CD14-positive monocyte (primary cell): ENCODE data around the gene PRSS48. TPM values are rescaled to one million over a fixed set of nuclear protein-coding genes. Genes with fewer than 3 reads are reported as not detected.

Source experiments
- DNase-seq, 3 donors: peaks; one replicate each; pipeline ENCODE4 v3.0.0-alpha.2; 2011 to 2022
- H2AFZ ChIP-seq: 2 replicates; pipeline ENCODE4 v1.6.0; 2012; ENCODE audit warnings: mild to moderate bottlenecking, low read depth, low read length, inconsistent platforms; ENCODE audit not compliant: insufficient read depth, poor library complexity, severe bottlenecking
- H3K27ac ChIP-seq, 2 donors: 1 replicate in 1 of 2; 2 replicates in 1 of 2; pipeline ENCODE4 v1.5.1; 2012 to 2013; ENCODE audit warnings: low read length in 2 of 2, control low read depth in 1 of 2, inconsistent platforms in 1 of 2, low read depth in 1 of 2, mild to moderate bottlenecking in 1 of 2
- H3K27me3 ChIP-seq, 2 donors: one replicate each; pipeline versions ENCODE4 v1.6.0 to v1.6.1; 2011 to 2013; ENCODE audit warnings: low read length in 2 of 2; ENCODE audit not compliant: control insufficient read depth in 2 of 2, insufficient read depth in 2 of 2
- H3K36me3 ChIP-seq, 2 donors: replicated peaks in 1 of 2; 1 replicate in 1 of 2; 2 replicates in 1 of 2; pipeline versions ENCODE4 v1.5.1 to v1.6.1; 2012 to 2013; ENCODE audit warnings: low read length in 2 of 2, control low read depth in 1 of 2, inconsistent platforms in 1 of 2, mild to moderate bottlenecking in 1 of 2; ENCODE audit not compliant: insufficient read depth in 2 of 2, control insufficient read depth in 1 of 2
- H3K4me1 ChIP-seq, 2 donors: 1 replicate in 1 of 2; 2 replicates in 1 of 2; pipeline versions ENCODE4 v1.5.1 to v1.6.1; 2012 to 2013; ENCODE audit warnings: low read length in 2 of 2, control low read depth in 1 of 2, inconsistent platforms in 1 of 2, mild to moderate bottlenecking in 1 of 2, moderate library complexity in 1 of 2; ENCODE audit not compliant: insufficient read depth in 2 of 2, control insufficient read depth in 1 of 2
- H3K4me2 ChIP-seq: replicated peaks from 2 replicates; pipeline ENCODE3; 2012; ENCODE audit warnings: low read length, moderate library complexity, mild to moderate bottlenecking; ENCODE audit not compliant: poor library complexity, severe bottlenecking; ENCODE audit errors: extremely low read depth
- H3K4me3 ChIP-seq, 3 experiments: fragments of 200-600 bp in 1 of 3; sonication (generic) in 1 of 3; replicated peaks in 1 of 3; 1 replicate in 2 of 3; 2 replicates in 1 of 3; pipeline ENCODE4 v1.5.1; 2011 to 2013; ENCODE audit warnings: low read length in 3 of 3, mild to moderate bottlenecking in 3 of 3, control low read depth in 2 of 3, low read depth in 2 of 3, inconsistent platforms in 1 of 3, moderate library complexity in 1 of 3
- H3K79me2 ChIP-seq: 2 replicates; pipeline ENCODE4 v1.6.0; 2012; ENCODE audit warnings: mild to moderate bottlenecking, control low read depth, inconsistent platforms, low read length, moderate library complexity; ENCODE audit not compliant: insufficient read depth
- H3K9ac ChIP-seq: 2 replicates; pipeline ENCODE4 v1.6.0; 2017; ENCODE audit warnings: low read length, mild to moderate bottlenecking; ENCODE audit not compliant: insufficient read depth, poor library complexity, severe bottlenecking
- H3K9me3 ChIP-seq, 2 donors: replicated peaks in 1 of 2; 1 replicate in 1 of 2; 2 replicates in 1 of 2; pipeline versions ENCODE4 v1.5.1 to v1.6.1; 2012 to 2013; ENCODE audit warnings: low read length in 2 of 2, control low read depth in 1 of 2; ENCODE audit not compliant: control insufficient read depth in 1 of 2, insufficient read depth in 1 of 2
- H4K20me1 ChIP-seq: 2 replicates; pipeline ENCODE4 v1.6.0; 2012; ENCODE audit warnings: mild to moderate bottlenecking, low read length, control low read depth, moderate library complexity; ENCODE audit not compliant: insufficient read depth
- H3K27ac Mint-ChIP-seq, 7 donors: one replicate each; pipeline ENCODE4 v1.8.0; 2020; ENCODE audit warnings: mild to moderate bottlenecking in 7 of 7, mixed read lengths in 7 of 7, moderate library complexity in 6 of 7, inconsistent platforms in 2 of 7
- H3K27me3 Mint-ChIP-seq, 3 donors: one replicate each; pipeline ENCODE4 v1.8.0; 2021 to 2022; ENCODE audit warnings: low read depth in 3 of 3, mild to moderate bottlenecking in 3 of 3, mixed read lengths in 3 of 3, moderate library complexity in 3 of 3, inconsistent platforms in 1 of 3
- H3K36me3 Mint-ChIP-seq, 2 donors: one replicate each; pipeline ENCODE4 v1.8.0; 2020; ENCODE audit warnings: mixed read lengths in 2 of 2, inconsistent platforms in 1 of 2, mild to moderate bottlenecking in 1 of 2
- H3K4me1 Mint-ChIP-seq: one replicate; pipeline ENCODE4 v1.8.0; 2020; ENCODE audit warnings: mild to moderate bottlenecking, mixed read lengths
- H3K4me3 Mint-ChIP-seq, 2 donors: one replicate each; pipeline ENCODE4 v1.8.0; 2020; ENCODE audit warnings: mild to moderate bottlenecking in 2 of 2, mixed read lengths in 2 of 2, moderate library complexity in 1 of 2
- H3K9me3 Mint-ChIP-seq, 7 donors: one replicate each; pipeline ENCODE4 v1.8.0; 2020 to 2022; ENCODE audit warnings: mixed read lengths in 7 of 7, mild to moderate bottlenecking in 6 of 7, moderate library complexity in 6 of 7, inconsistent platforms in 2 of 7
- CTCF ChIP-seq: fragments of 200-600 bp; IDR thresholded peaks from one replicate; pipeline ENCODE4 v1.8.0; 2022; ENCODE audit warnings: antibody characterized with exemption, mild to moderate bottlenecking
- WGBS: methylation state at CpG from one replicate; pipeline ENCODE4 v1.1.5; 2013; ENCODE audit warnings: missing lambda C conversion rate; ENCODE audit not compliant: insufficient coverage; 5-methylcytosine and 5-hydroxymethylcytosine counted together
- intact Hi-C, 2 donors: fragments of 100-400 bp; cut with micrococcal nuclease; formaldehyde crosslinking; loops; one replicate each; pipeline versions ENCODE4 v1.15.0 to v1.15.1; 2023
- polyA plus RNA-seq, 3 donors: library from polyadenylated mRNA; depleted of rRNA in 1 of 3; unstranded in 2 of 3; stranded (reverse) in 1 of 3; fragments of 300-500 nt in 2 of 3; fragments of >200 nt in 1 of 3; fragmentation: Illumina TruSeq in 2 of 3; gene quantifications; 1 replicate in 2 of 3; 2 replicates in 1 of 3; pipeline ENCODE4 v1.2.3, GENCODE V29; 2012 to 2021

Gene PRSS48
- polyA plus RNA-seq, 3 donors: not detected

DNA sequence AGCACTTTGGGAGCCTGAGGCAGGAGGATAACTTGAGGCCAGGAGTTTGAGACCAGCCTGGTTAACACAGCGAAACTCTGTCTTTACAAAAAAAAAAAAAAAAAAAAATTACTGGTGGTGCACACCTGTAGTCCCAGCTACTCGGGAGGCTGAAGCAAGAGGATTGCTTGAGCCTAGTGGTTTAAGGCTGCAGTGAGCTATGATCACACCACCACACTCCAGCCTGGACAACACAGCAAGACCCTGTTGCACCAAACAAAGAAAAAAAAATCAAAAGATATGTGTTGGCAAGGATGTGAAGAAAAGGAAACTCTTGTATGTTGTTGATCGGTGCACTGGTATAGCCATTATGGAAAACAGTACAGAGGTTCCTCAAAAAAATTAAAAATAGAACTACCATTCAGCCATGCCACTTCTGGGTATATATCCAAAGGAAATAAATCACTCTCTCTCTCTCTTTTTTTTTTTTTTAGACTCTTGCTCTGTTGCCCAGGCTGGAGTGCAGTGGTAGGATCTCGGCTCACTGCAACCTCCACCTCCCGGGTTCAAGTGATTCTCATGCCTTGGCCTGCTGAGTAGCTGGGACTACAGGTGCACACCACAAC, 33.3 kb downstream of the PRSS48 start:
- no peak for DNase-seq
- no peak overlapping the region for H3K4me3 ChIP-seq
- no peak for TF ChIP-seq CTCF
- H3K36me3 ChIP-seq: no peaks in the 10 kb centered on the region
- intact Hi-C loops: no loop called here
- no peak overlapping the region for H3K27ac ChIP-seq
- no peaks in the 10 kb centered on the region for H4K20me1 ChIP-seq
- peaks cover 0 to 9% (median 2%) of the 10 kb centered on the region in 7 donors for H3K9me3 Mint-ChIP-seq
- H3K79me2 ChIP-seq: no peaks in the 10 kb centered on the region
- H3K4me2 ChIP-seq: no peak overlapping the region
- WGBS: no CpG with 5 or more reads among the region's 5 CpGs
- no peak overlapping the region for H3K4me3 Mint-ChIP-seq
- H3K4me1 ChIP-seq: no peaks in the 10 kb centered on the region
- H3K9ac ChIP-seq: no peak overlapping the region
- no peak overlapping the region for H2AFZ ChIP-seq
- H3K27ac Mint-ChIP-seq: no peak overlapping the region
- H3K4me1 Mint-ChIP-seq: no peaks in the 10 kb centered on the region
- H3K36me3 Mint-ChIP-seq: no peaks in the 10 kb centered on the region
- H3K27me3 ChIP-seq: no peaks in the 10 kb centered on the region
- peaks cover 0 to 5% (median 3%) of the 10 kb centered on the region in 3 donors for H3K27me3 Mint-ChIP-seq
- peaks cover 0 to 7% of the 10 kb centered on the region in 2 donors for H3K9me3 ChIP-seq

- Histone ChIP-seq H3K27ac (no peak overlapping the region), H3K79me2 (no peaks in the 10 kb centered on the region), H3K9me3 (peaks cover 0 to 3% of the 10 kb centered on the region in 2 donors), H3K9ac (no peak overlapping the region), H2AFZ (no peak overlapping the region), H3K4me2 (no peak overlapping the region), H4K20me1 (no peaks in the 10 kb centered on the region), H3K4me3 (no peak overlapping the region), H3K36me3 (no peaks in the 10 kb centered on the region), H3K4me1 (no peaks in the 10 kb centered on the region), H3K27me3 (no peaks in the 10 kb centered on the region)
- TF ChIP-seq CTCF: no peak
- H3K27me3 Mint-ChIP-seq: peaks cover 3 to 5% (median 5%) of the 10 kb centered on the region in 3 donors
- H3K27ac Mint-ChIP-seq: no peak overlapping the region
- 94% methylated on average over 4 of the region's 6 CpGs for WGBS
- no peak overlapping the region for H3K4me3 Mint-ChIP-seq
- peaks cover 0 to 4% (median 2%) of the 10 kb centered on the region in 7 donors for H3K9me3 Mint-ChIP-seq
- H3K4me1 Mint-ChIP-seq: no peaks in the 10 kb centered on the region
- DNase-seq: no peak
- intact Hi-C loops: no loop called here
- H3K36me3 Mint-ChIP-seq: no peaks in the 10 kb centered on the region
These were observed 36.5 kb downstream of the PRSS48 start for GRCh38 chr4:151313306-151314009.
